Measurements from ENCODE around the gene LUM.

- TF ChIP-seq CTCF (IDR thresholded peaks at IDR 0.05), result no peak
- no peak for TF ChIP-seq POLR2A (IDR thresholded peaks at IDR 0.05)
These were observed 50.2 kb downstream of the LUM start for GRCh38 chr12:91061091-91061490.

Data from upper lobe of left lung (tissue), 4 donors.